Left ventricle myocardium inferior (tissue), 1 donor: ENCODE data around the gene SPATC1L. TPM values are rescaled to one million over a fixed set of nuclear protein-coding genes. Genes with fewer than 3 reads are reported as not detected.
"Not testable (repeated sequence)": the region's sequence is repeated elsewhere in the genome, so short reads cannot be mapped to it uniquely, and the experiment has no call there.

ENCODE experiments used
- DNase-seq: peaks from one replicate; pipeline ENCODE4 v3.0.0-alpha.2; 2020
- H3K27ac ChIP-seq: fragments of 200-600 bp; replicated peaks from 2 replicates; pipeline ENCODE4 v1.8.0; 2021
- H3K27me3 ChIP-seq: fragments of 200-600 bp; 2 replicates; pipeline ENCODE4 v1.8.0; 2021; ENCODE audit warnings: low read depth
- H3K36me3 ChIP-seq: fragments of 200-600 bp; 2 replicates; pipeline ENCODE4 v1.8.0; 2021
- H3K4me1 ChIP-seq: fragments of 200-600 bp; 2 replicates; pipeline ENCODE4 v1.8.0; 2021
- H3K4me3 ChIP-seq: fragments of 200-600 bp; 2 replicates; pipeline ENCODE4 v1.8.0; 2021; ENCODE audit warnings: mild to moderate bottlenecking, moderate library complexity
- H3K9me3 ChIP-seq: fragments of 200-600 bp; replicated peaks from 2 replicates; pipeline ENCODE4 v1.8.0; 2021
- intact Hi-C: fragments of 100-400 bp; cut with micrococcal nuclease; formaldehyde crosslinking; loops from one replicate; pipeline ENCODE4 v1.11.0; 2022
- total RNA-seq: library from RNA; stranded (reverse); fragmentation: NEBNext Ultra II Directional; extraction: Animal tissue kit (Norgen Biotek cat#: 25700); gene quantifications from one replicate; pipeline ENCODE4 v1.2.1, GENCODE V29; 2021
- TF ChIP-seq, protein P1 (sequence below): fragments of 200-600 bp; IDR thresholded peaks from 2 replicates; pipeline ENCODE4 v1.8.0; 2021; ENCODE audit warnings: antibody characterized with exemption, mild to moderate bottlenecking, borderline replicate concordance
- donor health status: DM: no; HTN: yes; CAD: no; lungs with severe emphysema.

Gene SPATC1L
- total RNA-seq, 1 donor from 2014 or later: 7.0 TPM

- Histone ChIP-seq H3K4me3 (no peak overlapping the region), H3K36me3 (no peaks in the 10 kb centered on the region), H3K27ac (no peak overlapping the region), H3K9me3 (no peaks in the 10 kb centered on the region), H3K27me3 (no peaks in the 10 kb centered on the region), H3K4me1 (peaks cover 16% of the 10 kb centered on the region)
- intact Hi-C loops: no loop called here
- TF ChIP-seq, protein P1, sequence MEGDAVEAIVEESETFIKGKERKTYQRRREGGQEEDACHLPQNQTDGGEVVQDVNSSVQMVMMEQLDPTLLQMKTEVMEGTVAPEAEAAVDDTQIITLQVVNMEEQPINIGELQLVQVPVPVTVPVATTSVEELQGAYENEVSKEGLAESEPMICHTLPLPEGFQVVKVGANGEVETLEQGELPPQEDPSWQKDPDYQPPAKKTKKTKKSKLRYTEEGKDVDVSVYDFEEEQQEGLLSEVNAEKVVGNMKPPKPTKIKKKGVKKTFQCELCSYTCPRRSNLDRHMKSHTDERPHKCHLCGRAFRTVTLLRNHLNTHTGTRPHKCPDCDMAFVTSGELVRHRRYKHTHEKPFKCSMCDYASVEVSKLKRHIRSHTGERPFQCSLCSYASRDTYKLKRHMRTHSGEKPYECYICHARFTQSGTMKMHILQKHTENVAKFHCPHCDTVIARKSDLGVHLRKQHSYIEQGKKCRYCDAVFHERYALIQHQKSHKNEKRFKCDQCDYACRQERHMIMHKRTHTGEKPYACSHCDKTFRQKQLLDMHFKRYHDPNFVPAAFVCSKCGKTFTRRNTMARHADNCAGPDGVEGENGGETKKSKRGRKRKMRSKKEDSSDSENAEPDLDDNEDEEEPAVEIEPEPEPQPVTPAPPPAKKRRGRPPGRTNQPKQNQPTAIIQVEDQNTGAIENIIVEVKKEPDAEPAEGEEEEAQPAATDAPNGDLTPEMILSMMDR: no peak
- DNase-seq: no peak
Measured at GRCh38 chr21:46150491-46151121, 33.7 kb downstream of the SPATC1L start.

- no peak overlapping the region for H3K4me3 ChIP-seq
- intact Hi-C loops: no loop called here
- TF ChIP-seq, protein P1: no peak
- H3K4me1 ChIP-seq: peaks cover 16% of the 10 kb centered on the region
- H3K27me3 ChIP-seq: no peaks in the 10 kb centered on the region
- no peak for DNase-seq
- H3K27ac ChIP-seq: no peak overlapping the region
- no peaks in the 10 kb centered on the region for H3K9me3 ChIP-seq
- no peaks in the 10 kb centered on the region for H3K36me3 ChIP-seq
Measured at GRCh38 chr21:46150073-46150472, 34.2 kb downstream of the SPATC1L start.

DNA sequence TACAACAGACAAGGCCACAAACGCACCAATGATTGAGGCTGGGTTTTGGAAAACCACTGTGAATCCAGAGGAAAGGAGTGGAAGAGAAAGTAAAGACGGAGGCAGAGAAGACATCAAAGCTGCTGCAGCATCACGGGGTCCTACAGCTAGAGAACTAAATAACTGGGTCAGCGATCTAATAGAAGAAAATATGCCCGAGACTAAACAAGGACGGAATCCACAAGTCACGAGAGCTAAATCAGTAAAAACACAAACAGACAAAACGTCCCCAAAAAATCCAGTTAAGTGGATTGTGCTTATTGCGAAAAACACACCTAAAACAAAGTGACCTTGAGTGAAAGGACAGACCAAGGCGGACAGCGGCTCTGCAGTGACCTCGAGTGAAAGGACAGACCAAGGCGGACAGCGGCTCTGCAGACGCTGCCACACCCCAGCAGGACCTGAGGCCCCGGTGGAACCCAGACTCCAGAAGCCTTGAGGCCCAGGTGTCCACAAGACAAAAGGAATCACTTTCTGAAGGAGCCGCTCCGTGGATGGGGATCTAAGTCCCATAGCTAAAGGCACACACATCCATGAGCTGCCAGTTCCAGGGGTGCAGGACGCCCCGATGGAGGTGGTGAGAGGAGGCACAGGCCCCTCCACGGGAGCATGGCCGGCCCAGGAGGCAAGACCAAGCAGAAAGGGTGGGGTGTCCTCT is 34.9 kb downstream of the SPATC1L start:
- no peaks in the 10 kb centered on the region for H3K9me3 ChIP-seq
- TF ChIP-seq, protein P1: no peak
- intact Hi-C loops: no loop called here
- H3K36me3 ChIP-seq: no peaks in the 10 kb centered on the region
- H3K27me3 ChIP-seq: no peaks in the 10 kb centered on the region
- DNase-seq: no peak
- H3K4me3 ChIP-seq: no peak overlapping the region
- H3K27ac ChIP-seq: no peak overlapping the region
- H3K4me1 ChIP-seq: peaks cover 16% of the 10 kb centered on the region

DNA sequence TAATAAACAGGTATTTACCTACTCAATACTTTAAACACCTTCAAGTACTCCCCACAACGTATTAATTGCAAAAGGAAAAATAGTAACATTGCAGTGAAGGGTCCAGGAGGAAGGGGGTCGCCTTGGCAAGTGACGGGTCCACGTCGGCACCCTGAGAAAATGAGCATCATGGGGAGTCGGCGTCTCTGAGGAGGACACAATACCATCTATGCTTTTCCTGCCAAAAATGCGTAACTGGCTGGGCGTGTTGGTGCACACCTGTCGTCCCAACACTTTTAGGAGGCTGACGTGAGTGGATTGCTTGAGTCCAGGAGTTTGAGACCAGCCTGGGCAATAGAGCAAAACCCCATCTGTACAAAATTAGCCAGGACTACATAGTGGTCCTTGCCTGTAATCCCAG is 36.2 kb downstream of the SPATC1L start:
- DNase-seq: no peak
- Histone ChIP-seq H3K36me3 (no peaks in the 10 kb centered on the region), H3K27me3 (no peaks in the 10 kb centered on the region), H3K4me1 (peaks cover 18% of the 10 kb centered on the region), H3K9me3 (no peaks in the 10 kb centered on the region), H3K27ac (no peak overlapping the region), H3K4me3 (no peak overlapping the region)
- intact Hi-C loops: no loop called here
- TF ChIP-seq, protein P1: no peak

DNA sequence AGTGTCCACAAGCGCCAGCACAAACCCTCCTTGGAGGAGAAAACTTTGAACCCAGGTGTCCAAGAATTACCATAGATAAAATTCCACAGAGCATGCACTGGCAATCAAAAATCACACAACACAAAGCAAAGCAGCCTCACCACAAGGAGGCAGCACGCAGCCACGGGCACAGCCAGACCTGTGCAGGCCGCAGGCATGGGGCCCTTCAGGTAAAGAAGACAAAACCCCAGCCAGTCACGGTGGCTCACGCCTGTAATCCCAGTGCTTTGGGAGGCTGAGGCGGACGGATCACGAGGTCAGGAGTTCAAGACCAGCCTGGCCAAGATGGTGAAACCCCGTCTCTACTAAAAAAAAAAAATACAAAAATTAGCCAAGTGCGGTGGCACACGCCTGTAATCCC is 36.8 kb downstream of the SPATC1L start:
- H3K36me3 ChIP-seq, H3K27ac ChIP-seq, DNase-seq, H3K9me3 ChIP-seq, intact Hi-C loops, H3K27me3 ChIP-seq, H3K4me3 ChIP-seq: not testable (repeated sequence)
- TF ChIP-seq, protein P1: peak; percentile 62
- peaks cover 11% of the 10 kb centered on the region for H3K4me1 ChIP-seq
